ENCODE measurements around the gene NRG2. TPM values are rescaled to one million over a fixed set of nuclear protein-coding genes. Genes with fewer than 3 reads are reported as not detected.

Gene NRG2
- total and polyA plus RNA-seq, 8 donors: 0.68 to 10.6 (median 7.5) TPM

DNA sequence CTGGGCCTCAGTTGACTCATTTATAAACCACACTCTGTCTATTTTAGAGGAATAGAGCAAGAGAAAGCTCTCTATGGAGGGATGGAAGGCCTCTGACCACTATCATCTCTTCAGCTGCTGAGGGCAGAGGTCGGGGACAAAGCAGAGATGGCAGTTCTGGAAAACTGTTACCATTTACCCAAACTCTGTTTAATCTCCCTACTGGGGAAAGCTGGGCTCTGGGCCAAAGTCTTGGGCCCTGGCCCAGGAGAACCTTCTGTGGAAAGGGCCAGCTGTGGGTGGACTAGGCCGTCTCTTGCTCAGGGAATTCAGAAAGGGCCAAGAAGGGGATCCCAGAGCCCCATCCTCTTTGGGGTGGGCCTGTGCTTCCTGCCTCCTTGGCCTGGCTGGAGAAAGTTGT, 147.5 kb downstream of the NRG2 start:
- peaks cover 0 to 2% of the 10 kb centered on the region in 2 donors for H3K27me3 ChIP-seq
- H3K36me3 ChIP-seq: no peaks in the 10 kb centered on the region
- no peaks in the 10 kb centered on the region for H3K9me3 ChIP-seq
- no peak overlapping the region for H3K27ac ChIP-seq
- ATAC-seq (no peak), DNase-seq (peak in 2 of 4 donors; percentile 41 to 66)
- intact Hi-C loops (cut with DNase I): no loop called here
- TF ChIP-seq, protein P1, sequence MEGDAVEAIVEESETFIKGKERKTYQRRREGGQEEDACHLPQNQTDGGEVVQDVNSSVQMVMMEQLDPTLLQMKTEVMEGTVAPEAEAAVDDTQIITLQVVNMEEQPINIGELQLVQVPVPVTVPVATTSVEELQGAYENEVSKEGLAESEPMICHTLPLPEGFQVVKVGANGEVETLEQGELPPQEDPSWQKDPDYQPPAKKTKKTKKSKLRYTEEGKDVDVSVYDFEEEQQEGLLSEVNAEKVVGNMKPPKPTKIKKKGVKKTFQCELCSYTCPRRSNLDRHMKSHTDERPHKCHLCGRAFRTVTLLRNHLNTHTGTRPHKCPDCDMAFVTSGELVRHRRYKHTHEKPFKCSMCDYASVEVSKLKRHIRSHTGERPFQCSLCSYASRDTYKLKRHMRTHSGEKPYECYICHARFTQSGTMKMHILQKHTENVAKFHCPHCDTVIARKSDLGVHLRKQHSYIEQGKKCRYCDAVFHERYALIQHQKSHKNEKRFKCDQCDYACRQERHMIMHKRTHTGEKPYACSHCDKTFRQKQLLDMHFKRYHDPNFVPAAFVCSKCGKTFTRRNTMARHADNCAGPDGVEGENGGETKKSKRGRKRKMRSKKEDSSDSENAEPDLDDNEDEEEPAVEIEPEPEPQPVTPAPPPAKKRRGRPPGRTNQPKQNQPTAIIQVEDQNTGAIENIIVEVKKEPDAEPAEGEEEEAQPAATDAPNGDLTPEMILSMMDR (IDR thresholded peaks at IDR 0.05): no peak
- H3K4me1 ChIP-seq: no peaks in the 10 kb centered on the region
- H3K4me3 ChIP-seq: no peak overlapping the region

DNA sequence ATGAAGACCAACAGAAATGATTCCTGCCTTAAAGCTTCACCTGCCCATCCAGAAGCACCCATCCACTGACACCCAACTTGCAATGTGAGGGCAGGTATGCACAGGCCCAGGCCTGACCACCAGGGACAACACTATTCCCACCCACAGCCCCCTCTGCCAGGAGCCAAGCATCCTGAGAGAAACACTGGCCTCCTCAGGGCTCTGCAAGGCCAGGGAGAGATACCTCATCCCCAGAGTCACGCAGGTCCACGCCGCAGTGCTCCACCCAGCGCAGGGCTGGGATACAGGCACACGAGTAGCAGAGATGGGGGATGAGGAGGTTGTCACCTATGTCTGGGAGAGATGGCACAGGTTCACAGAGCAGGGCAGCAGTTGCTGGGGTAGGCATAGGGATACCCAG, 148.1 kb downstream of the NRG2 start:
- TF ChIP-seq, protein P1 (IDR thresholded peaks at IDR 0.05): no peak
- Histone ChIP-seq H3K4me3 (no peak overlapping the region), H3K27me3 (no peaks in the 10 kb centered on the region), H3K27ac (no peak overlapping the region), H3K36me3 (no peaks in the 10 kb centered on the region), H3K4me1 (no peaks in the 10 kb centered on the region), H3K9me3 (no peaks in the 10 kb centered on the region)
- ATAC-seq (no peak), DNase-seq (no peak)
- intact Hi-C loops (cut with DNase I): no loop called here

DNA sequence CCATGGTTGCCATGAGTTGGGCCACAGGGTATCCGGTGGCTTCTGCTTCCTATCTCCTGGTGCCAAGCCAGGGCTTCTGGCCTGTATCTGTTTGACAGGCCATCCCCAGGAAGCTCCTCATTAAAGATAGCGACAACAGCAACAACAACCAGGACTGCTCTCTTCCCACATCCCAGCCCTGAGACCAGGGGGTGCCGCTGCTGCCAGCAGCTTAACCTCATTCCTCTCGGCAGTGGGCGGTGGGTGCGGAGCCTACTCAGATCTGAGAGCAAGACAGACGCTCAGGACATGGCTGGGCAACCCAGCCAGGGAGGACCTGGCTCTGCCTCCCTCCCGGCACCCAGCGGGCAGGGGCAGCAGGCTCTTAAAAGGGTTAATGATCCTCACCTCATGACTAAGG, 149.2 kb downstream of the NRG2 start:
- H3K36me3 ChIP-seq: no peaks in the 10 kb centered on the region
- no peak overlapping the region for H3K4me3 ChIP-seq
- intact Hi-C loops (cut with DNase I): no loop called here
- no peaks in the 10 kb centered on the region for H3K4me1 ChIP-seq
- no peaks in the 10 kb centered on the region for H3K27me3 ChIP-seq
- TF ChIP-seq, protein P1 (IDR thresholded peaks at IDR 0.05): no peak
- DNase-seq (no peak), ATAC-seq (no peak)
- H3K27ac ChIP-seq: no peak overlapping the region
- no peaks in the 10 kb centered on the region for H3K9me3 ChIP-seq

DNA sequence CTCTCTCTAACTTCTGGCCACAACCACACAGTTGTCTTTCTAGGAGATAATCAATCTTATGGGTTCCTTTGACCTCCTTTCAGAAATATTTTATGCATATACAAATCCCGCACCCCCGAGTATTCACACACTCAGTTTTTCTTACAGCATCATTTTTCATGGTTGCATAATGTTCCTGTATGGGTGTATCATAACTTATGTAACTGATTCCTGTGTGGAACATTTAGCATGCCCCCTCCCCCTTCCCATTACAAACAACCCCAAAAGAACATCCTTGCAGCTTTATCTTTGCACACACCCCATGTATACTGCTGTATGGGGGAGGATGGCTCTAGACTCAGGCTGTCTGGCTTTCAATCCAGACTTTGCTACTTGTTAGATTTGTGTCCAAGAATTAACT, 153.7 kb downstream of the NRG2 start:
- Histone ChIP-seq H3K27me3 (no peaks in the 10 kb centered on the region), H3K27ac (no peak overlapping the region), H3K4me3 (no peak overlapping the region), H3K9me3 (no peaks in the 10 kb centered on the region), H3K4me1 (no peaks in the 10 kb centered on the region), H3K36me3 (no peaks in the 10 kb centered on the region)
- TF ChIP-seq, protein P1 (IDR thresholded peaks at IDR 0.05): no peak
- DNase-seq (no peak), ATAC-seq (no peak)
- intact Hi-C loops (cut with DNase I): no loop called here

DNA sequence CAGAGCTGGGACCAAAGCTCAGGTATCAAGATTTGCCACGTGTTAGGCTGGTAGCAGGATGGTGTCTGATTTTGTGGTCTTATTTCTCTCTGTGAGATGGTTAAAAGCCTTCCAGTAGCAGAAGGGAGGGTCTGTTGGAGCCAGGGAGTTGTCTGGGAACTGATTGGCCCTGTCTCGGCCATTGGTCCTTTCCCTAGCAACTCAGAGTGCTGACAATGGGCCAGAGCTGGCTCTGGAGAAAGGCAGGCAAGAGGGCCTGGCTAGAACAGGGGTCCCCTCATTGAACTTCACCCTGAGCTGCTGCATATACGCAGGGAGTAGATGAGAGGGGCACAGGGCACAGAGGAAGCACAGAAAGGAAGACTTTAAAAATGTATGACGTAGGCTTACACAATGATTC, 154.7 kb downstream of the NRG2 start:
- ATAC-seq (no peak), DNase-seq (no peak)
- Histone ChIP-seq H3K4me3 (no peak overlapping the region), H3K27me3 (no peaks in the 10 kb centered on the region), H3K36me3 (no peaks in the 10 kb centered on the region), H3K4me1 (no peaks in the 10 kb centered on the region), H3K27ac (no peak overlapping the region), H3K9me3 (no peaks in the 10 kb centered on the region)
- intact Hi-C loops (cut with DNase I): no loop called here
- TF ChIP-seq, protein P1 (IDR thresholded peaks at IDR 0.05): no peak
